SK-N-MC (cell line): ENCODE data around the gene ATP2B2.

Experiments used
- EZH2 ChIP-seq: fragments of 200-600 bp; sonication (generic); IDR thresholded peaks from one replicate; pipeline ENCODE4 v1.6.1; 2017; ENCODE audit warnings: antibody characterized with exemption
- POLR2AphosphoS5 ChIP-seq: IDR thresholded peaks from 2 replicates; pipeline ENCODE4 v1.6.1; 2012; ENCODE audit warnings: mild to moderate bottlenecking, low read depth, low read length, borderline replicate concordance

GRCh38 chr3:10299175-10299574, 206.2 kb downstream of the ATP2B2 start:
- no peak for TF ChIP-seq EZH2
- TF ChIP-seq POLR2AphosphoS5, result no peak
